ENCODE data around the gene KIF26A.

KIF26A gene

DNA sequence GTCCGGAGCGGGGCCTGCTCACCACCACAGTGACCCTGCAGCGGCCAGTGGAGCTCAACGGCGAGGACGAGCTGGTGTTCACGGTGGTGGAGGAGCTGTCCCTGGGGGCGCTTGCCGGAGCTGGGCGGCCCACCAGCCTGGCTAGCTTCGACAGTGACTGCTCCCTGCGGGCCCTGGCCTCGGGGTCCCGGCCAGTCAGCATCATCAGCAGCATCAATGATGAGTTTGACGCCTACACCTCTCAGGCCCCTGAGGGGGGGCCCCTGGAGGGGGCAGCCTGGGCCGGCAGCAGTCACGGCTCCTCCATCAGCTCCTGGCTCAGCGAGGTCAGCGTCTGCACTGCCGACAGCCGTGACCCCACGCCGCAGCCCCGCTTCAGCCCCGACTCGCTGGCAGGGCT, 37.4 kb downstream of the KIF26A start:
- no peak for DNase-seq (ENCODE audit: low read depth in 4 of 4, low spot score in 1 of 4)

- DNase-seq (ENCODE audit: low read depth in 4 of 4, low spot score in 1 of 4) = no peak
These were observed 38.2 kb downstream of the KIF26A start for GRCh38 chr14:104176611-104177010.

- no peak for DNase-seq (ENCODE audit: low read depth in 4 of 4, low spot score in 1 of 4)
These were observed 39.0 kb downstream of the KIF26A start for GRCh38 chr14:104177411-104177810.

DNA sequence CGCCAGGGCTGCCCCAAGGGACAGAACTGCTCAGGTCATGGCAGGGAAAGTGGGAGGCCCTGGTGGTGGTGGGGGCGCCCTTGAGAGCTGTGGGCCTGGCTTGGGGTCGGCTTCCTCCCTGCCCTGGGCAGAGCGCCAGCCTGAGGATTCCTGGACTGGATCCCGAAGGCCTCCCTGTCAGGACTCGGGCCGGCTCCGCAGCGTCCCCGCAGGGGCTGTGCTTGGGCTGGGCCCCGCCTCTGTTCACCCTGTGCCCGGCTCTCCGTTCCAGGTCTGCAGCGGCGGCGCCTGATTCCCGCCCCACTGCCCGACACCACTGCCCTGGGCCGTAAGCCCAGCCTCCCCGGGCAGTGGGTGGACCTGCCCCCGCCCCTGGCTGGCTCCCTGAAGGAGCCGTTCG, 39.9 kb downstream of the KIF26A start:
- DNase-seq (ENCODE audit: low read depth in 4 of 4, low spot score in 1 of 4) = no peak

- no peak for DNase-seq (ENCODE audit: low read depth in 4 of 4, low spot score in 1 of 4)
These were observed 40.7 kb downstream of the KIF26A start for GRCh38 chr14:104179126-104179525.

- DNase-seq (ENCODE audit: low read depth in 4 of 4, low spot score in 1 of 4) = no peak
These were observed 41.3 kb downstream of the KIF26A start for GRCh38 chr14:104179564-104180129.

- no peak for DNase-seq (ENCODE audit: low read depth in 4 of 4, low spot score in 1 of 4)
These were observed 42.3 kb downstream of the KIF26A start for GRCh38 chr14:104180561-104181165.

- DNase-seq (ENCODE audit: low read depth in 4 of 4, low spot score in 1 of 4) = no peak
These were observed 43.6 kb downstream of the KIF26A start for GRCh38 chr14:104181761-104182530.

- no peak for DNase-seq (ENCODE audit: low read depth in 4 of 4, low spot score in 1 of 4)
These were observed 44.6 kb downstream of the KIF26A start for GRCh38 chr14:104182857-104183425.

GRCh38 chr14:104183796-104184195, 45.4 kb downstream of the KIF26A start:
- no peak for DNase-seq (ENCODE audit: low read depth in 4 of 4, low spot score in 1 of 4)

GRCh38 chr14:104184506-104184905, 46.1 kb downstream of the KIF26A start:
- DNase-seq (ENCODE audit: low read depth in 4 of 4, low spot score in 1 of 4) = no peak

- no peak for DNase-seq (ENCODE audit: low read depth in 4 of 4, low spot score in 1 of 4)
These were observed 46.6 kb downstream of the KIF26A start for GRCh38 chr14:104184911-104185499.

DNA sequence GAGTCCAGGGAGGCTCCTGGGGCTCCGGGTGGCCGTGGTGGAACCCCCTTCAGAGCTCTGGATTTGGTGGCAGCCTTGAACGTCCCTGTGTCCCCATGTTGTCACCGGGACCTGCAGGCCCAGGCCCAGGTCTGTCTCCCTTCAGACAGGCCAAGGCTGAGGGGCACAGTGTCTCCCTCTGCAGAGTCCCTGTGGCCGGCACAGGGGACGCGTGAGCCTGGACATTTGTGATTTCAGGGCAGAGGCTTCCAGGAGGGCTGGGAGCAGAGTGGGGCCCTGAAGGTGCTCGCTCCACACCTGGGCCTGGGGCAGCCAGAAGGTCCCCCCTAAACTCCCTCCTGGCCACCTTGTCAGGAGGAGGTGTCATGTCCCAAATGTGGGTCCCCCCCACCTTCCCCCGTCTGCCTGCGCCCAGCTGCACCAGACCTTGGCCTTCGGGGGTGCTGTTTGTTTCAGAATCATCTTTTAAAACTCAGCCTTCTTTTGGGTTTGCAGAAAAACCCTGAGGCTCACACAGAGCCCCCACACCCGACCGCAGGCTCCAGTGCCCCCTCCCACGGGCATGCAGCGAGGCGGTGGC, 47.6 kb downstream of the KIF26A start:
- DNase-seq (ENCODE audit: low read depth in 4 of 4, low spot score in 1 of 4) = no peak

- DNase-seq (ENCODE audit: low read depth in 4 of 4, low spot score in 1 of 4) = no peak
These were observed 48.2 kb downstream of the KIF26A start for GRCh38 chr14:104186575-104186974.

DNA sequence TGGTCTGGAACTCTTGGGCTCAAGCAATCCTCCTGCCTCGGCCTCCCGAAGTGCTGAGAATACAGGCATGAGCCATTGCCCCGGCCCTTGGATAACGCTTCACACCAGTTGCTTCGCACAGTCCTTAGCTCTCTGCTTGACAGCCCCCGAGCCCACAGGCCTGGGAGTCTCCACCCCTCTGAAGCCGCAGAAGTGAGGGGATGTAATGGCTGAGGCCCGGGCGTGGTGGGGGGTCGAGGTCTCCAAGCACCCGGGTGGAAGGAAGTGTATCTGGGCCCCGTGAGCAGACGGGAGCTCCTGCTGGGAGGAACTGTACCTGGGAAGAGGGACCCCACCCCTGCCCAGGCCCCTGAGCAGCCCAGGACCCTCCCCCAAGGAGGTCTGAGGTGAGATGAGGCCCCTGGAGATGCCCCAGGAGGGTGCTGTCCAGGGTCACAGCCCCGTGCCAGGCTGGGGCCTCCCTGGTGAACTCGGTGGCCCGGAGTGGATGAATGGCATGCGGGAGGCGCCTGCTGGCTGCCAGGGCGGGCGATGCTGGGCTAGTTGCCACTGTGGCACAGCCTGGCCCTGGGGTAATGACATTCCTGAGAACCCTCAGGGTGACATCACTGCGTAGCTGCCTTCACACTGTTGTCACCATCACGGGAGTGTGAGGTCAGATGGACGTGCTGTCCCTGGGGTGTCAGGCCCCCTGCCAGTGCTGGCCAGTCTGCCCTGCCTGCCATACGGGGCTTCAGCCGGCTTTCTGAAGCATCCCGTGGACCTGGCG, 48.9 kb downstream of the KIF26A start:
- no peak for DNase-seq (ENCODE audit: low read depth in 4 of 4, low spot score in 1 of 4)

GRCh38 chr14:104187931-104188726, 49.7 kb downstream of the KIF26A start:
- no peak for DNase-seq (ENCODE audit: low read depth in 4 of 4, low spot score in 1 of 4)

DNA sequence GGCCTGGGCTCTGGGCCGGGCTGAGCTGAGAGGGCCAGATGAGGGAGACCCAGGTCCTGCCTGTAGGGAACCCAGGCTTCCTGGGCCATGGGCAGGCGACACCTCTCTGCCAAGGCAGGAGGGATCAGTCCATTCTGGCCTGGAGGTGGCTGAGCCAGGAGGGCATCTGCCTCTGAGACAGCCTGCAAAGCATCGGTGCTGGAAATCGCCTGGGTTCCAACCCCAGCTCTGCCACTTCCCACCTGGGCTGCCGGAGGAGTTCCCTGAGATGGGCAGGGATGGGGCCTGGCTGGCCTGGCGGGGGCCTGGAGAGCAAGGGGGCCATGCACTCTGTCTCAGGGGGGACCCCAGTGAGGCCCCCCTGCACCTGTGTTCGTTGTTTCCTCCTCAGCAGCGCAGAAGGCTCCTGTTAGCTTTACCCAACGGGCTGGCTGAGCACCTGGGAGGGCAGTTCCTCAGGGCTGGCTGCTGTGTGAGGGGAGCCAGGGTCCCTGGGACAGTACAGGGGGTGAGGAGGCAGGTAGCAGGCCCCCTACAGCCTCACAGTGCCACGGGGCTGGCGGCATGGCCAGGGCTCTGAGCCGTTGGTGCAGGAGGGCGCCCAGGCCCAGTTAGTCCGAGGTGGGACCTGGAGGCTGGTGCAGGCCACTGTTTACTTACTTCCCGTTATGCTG, 50.5 kb downstream of the KIF26A start:
- no peak for DNase-seq (ENCODE audit: low read depth in 4 of 4, low spot score in 1 of 4)

- DNase-seq (ENCODE audit: low read depth in 4 of 4, low spot score in 1 of 4) = no peak
These were observed 51.4 kb downstream of the KIF26A start for GRCh38 chr14:104189629-104190335.

All from stimulated activated CD4-positive, alpha-beta T cell treated with anti-CD3 and anti-CD28 coated beads, Interleukin-1b, Interleukin-23, amount 100 ng/mL, for 24 hours (primary cell).